RWPE2 (cell line): ENCODE measurements around the gene USF3.

Source experiments
- ATAC-seq: fragments of 200-7000 bp; cut with Tn5 transposase; 3 replicates; pipeline ENCODE4 v1.9.1; 2021; ENCODE audit warnings: low read depth
- DNase-seq: peaks from one replicate; pipeline ENCODE4 v3.0.0-alpha.2; 2020; ENCODE audit warnings: low spot score
- H3K27ac ChIP-seq: fragments of 450-650 bp; 2 replicates; pipeline ENCODE4 v1.5.1; 2017; ENCODE audit warnings: mild to moderate bottlenecking; ENCODE audit not compliant: poor library complexity, severe bottlenecking
- H3K27me3 ChIP-seq: fragments of 250-450 bp; sonication (Bioruptor Pico); 2 replicates; pipeline ENCODE4 v1.5.1; 2021; ENCODE audit warnings: mild to moderate bottlenecking, moderate library complexity; ENCODE audit not compliant: insufficient read depth, poor library complexity, severe bottlenecking
- H3K36me3 ChIP-seq: fragments of 250-450 bp; sonication (Bioruptor Pico); 2 replicates; pipeline ENCODE4 v1.5.1; 2020; ENCODE audit warnings: low read depth, mild to moderate bottlenecking, moderate library complexity
- H3K4me1 ChIP-seq: fragments of 250-450 bp; sonication (Bioruptor Pico); 2 replicates; pipeline ENCODE4 v1.5.1; 2021; ENCODE audit warnings: mild to moderate bottlenecking, moderate library complexity; ENCODE audit not compliant: insufficient read depth, poor library complexity, severe bottlenecking
- H3K4me3 ChIP-seq: fragments of 250-450 bp; sonication (Bioruptor Pico); 2 replicates; pipeline ENCODE4 v1.5.1; 2021; ENCODE audit warnings: mild to moderate bottlenecking, moderate library complexity; ENCODE audit not compliant: severe bottlenecking
- H3K9me3 ChIP-seq: fragments of 250-450 bp; sonication (Bioruptor Pico); 2 replicates; pipeline ENCODE4 v1.5.1; 2021; ENCODE audit warnings: mild to moderate bottlenecking, moderate library complexity; ENCODE audit not compliant: severe bottlenecking
- CTCF ChIP-seq: fragments of 450-650 bp; IDR thresholded peaks from one replicate; pipeline ENCODE4 v1.5.1; 2017; ENCODE audit warnings: mild to moderate bottlenecking, moderate library complexity; ENCODE audit not compliant: poor library complexity, severe bottlenecking

The USF3 gene

GRCh38 chr3:113730550-113730949, 34.1 kb upstream of the USF3 start:
- Histone ChIP-seq H3K36me3 (peaks cover 32% of the 10 kb centered on the region), H3K9me3 (no peaks in the 10 kb centered on the region), H3K4me1 (no peaks in the 10 kb centered on the region), H3K27ac (no peak overlapping the region), H3K4me3 (no peak overlapping the region), H3K27me3 (no peaks in the 10 kb centered on the region)
- no peak for TF ChIP-seq CTCF
- ATAC-seq (no peak), DNase-seq (no peak)

DNA sequence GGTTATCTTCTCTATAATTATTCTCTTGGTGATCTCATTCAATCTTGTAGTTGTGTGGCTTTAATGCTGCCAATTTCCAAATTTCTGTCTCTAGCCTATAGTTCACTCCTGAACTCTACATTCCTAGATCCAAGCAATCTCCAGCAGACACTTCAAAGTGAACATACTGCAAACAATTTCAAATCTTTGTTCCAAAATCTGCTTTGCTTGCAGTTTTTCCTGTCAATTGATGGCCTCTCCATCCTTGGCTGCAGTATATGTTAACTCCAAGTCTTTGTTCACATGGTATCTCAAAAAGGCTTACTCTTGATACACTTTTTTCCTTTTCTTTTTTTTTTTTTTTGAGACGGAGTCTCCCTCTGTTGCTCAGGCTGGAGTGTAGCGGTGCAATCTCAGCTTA, 32.2 kb upstream of the USF3 start:
- DNase-seq (no peak), ATAC-seq (no peak)
- no peak overlapping the region for H3K27ac ChIP-seq
- H3K27me3 ChIP-seq = no peaks in the 10 kb centered on the region
- no peaks in the 10 kb centered on the region for H3K9me3 ChIP-seq
- H3K4me3 ChIP-seq = no peak overlapping the region
- peaks cover 48% of the 10 kb centered on the region for H3K36me3 ChIP-seq
- H3K4me1 ChIP-seq = no peaks in the 10 kb centered on the region
- no peak for TF ChIP-seq CTCF

- Histone ChIP-seq H3K27me3 (no peaks in the 10 kb centered on the region), H3K27ac (no peak overlapping the region), H3K4me3 (no peak overlapping the region), H3K9me3 (no peaks in the 10 kb centered on the region), H3K36me3 (peaks cover 76% of the 10 kb centered on the region), H3K4me1 (no peaks in the 10 kb centered on the region)
- TF ChIP-seq CTCF = no peak
- ATAC-seq (no peak), DNase-seq (no peak)
These were observed 25.2 kb upstream of the USF3 start for GRCh38 chr3:113721636-113722035.

- no peak for TF ChIP-seq CTCF
- Histone ChIP-seq H3K27me3 (no peaks in the 10 kb centered on the region), H3K36me3 (peaks cover 68% of the 10 kb centered on the region), H3K4me3 (no peak overlapping the region), H3K9me3 (no peaks in the 10 kb centered on the region), H3K4me1 (no peaks in the 10 kb centered on the region), H3K27ac (no peak overlapping the region)
- ATAC-seq (no peak), DNase-seq (no peak)
These were observed 23.3 kb upstream of the USF3 start for GRCh38 chr3:113719758-113720157.

GRCh38 chr3:113719294-113719693, 22.9 kb upstream of the USF3 start:
- Histone ChIP-seq H3K27ac (no peak overlapping the region), H3K9me3 (no peaks in the 10 kb centered on the region), H3K4me3 (no peak overlapping the region), H3K36me3 (peaks cover 65% of the 10 kb centered on the region), H3K27me3 (no peaks in the 10 kb centered on the region), H3K4me1 (no peaks in the 10 kb centered on the region)
- no peak for TF ChIP-seq CTCF
- no peak for DNase-seq
- no peak for ATAC-seq
